ENCODE measurements around the gene COPS3. TPM values are rescaled to one million over a fixed set of nuclear protein-coding genes. Genes with fewer than 3 reads are reported as not detected.
"Not testable (repeated sequence)": the region's sequence is repeated elsewhere in the genome, so short reads cannot be mapped to it uniquely, and the experiment has no call there.

COPS3 gene
- total and polyA plus RNA-seq, 2 donors, result 56.6 to 105 TPM

DNA sequence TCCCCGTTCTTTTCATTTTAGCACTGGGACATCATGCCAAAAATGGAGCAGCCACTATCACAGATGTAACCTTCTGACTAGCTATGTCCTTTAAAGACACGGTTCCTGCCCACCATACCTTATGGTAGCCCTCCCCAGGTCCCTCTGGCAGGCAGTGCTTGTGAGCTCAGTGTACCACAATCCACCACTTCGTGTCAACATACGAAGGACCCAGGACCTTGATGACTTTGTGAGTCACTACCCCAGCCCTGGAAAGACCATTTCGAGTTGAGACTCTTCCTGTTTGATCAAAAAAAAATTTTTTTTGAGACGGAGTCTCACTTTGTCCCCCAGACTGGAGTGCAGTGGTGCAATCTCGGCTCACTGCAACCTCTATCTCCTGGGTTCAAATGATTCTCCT is 23.0 kb downstream of the COPS3 start:
- WGBS, result 97% methylated on average over 7 of the region's 7 CpGs
- DNase-seq (ENCODE audit: low read depth in 6 of 9, low spot score in 9 of 9), result no peak
- Histone ChIP-seq H3K36me3 (ENCODE audit: control insufficient read depth in 2 of 2, insufficient read depth in 2 of 2, low read length in 1 of 2) (peaks cover 53 to 80% of the 10 kb centered on the region in 2 donors), H3K4me3 (ENCODE audit: low read length in 2 of 2) (no peak overlapping the region), H3K9me3 (ENCODE audit: control insufficient read depth in 2 of 2, insufficient read depth in 1 of 2, low read length in 1 of 2) (no peaks in the 10 kb centered on the region), H3K27me3 (ENCODE audit: control insufficient read depth in 2 of 2, insufficient read depth in 1 of 2, low read length in 1 of 2) (no peaks in the 10 kb centered on the region), H3K27ac (ENCODE audit: low read depth in 1 of 2, low read length in 1 of 2) (no peak overlapping the region), H3K4me1 (ENCODE audit: control insufficient read depth in 2 of 2, insufficient read depth in 2 of 2, low read length in 2 of 2) (peaks cover 0 to 3% of the 10 kb centered on the region in 2 donors)

DNA sequence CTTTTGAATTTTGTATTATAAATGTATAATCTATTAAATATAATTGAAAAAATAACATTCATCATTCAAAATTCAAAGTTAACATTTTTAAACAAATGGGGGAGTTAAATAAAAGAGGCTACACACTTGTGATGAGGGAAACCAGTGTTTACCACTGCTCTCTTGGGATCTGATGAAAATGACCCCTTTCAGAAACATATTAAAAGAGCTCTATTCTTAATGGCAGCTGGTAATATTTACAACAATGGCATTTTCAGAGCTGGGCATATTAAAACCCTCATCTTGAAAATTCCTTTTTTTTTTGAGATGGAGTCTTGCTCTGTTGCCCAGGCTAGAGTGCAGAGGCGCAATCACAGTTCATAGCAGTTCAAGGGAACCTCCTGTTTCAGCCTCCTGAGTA is 24.7 kb downstream of the COPS3 start:
- no peak for DNase-seq (ENCODE audit: low read depth in 6 of 9, low spot score in 9 of 9)
- Histone ChIP-seq H3K27ac (ENCODE audit: low read depth in 1 of 2, low read length in 1 of 2) (no peak overlapping the region), H3K27me3 (ENCODE audit: control insufficient read depth in 2 of 2, insufficient read depth in 1 of 2, low read length in 1 of 2) (no peaks in the 10 kb centered on the region), H3K9me3 (ENCODE audit: control insufficient read depth in 2 of 2, insufficient read depth in 1 of 2, low read length in 1 of 2) (no peaks in the 10 kb centered on the region), H3K4me1 (ENCODE audit: control insufficient read depth in 2 of 2, insufficient read depth in 2 of 2, low read length in 2 of 2) (peaks cover 0 to 3% of the 10 kb centered on the region in 2 donors), H3K36me3 (ENCODE audit: control insufficient read depth in 2 of 2, insufficient read depth in 2 of 2, low read length in 1 of 2) (peaks cover 67 to 83% of the 10 kb centered on the region in 2 donors), H3K4me3 (ENCODE audit: low read length in 2 of 2) (no peak overlapping the region)
- WGBS, result 100% methylated on average over 1 of the region's 1 CpG

DNA sequence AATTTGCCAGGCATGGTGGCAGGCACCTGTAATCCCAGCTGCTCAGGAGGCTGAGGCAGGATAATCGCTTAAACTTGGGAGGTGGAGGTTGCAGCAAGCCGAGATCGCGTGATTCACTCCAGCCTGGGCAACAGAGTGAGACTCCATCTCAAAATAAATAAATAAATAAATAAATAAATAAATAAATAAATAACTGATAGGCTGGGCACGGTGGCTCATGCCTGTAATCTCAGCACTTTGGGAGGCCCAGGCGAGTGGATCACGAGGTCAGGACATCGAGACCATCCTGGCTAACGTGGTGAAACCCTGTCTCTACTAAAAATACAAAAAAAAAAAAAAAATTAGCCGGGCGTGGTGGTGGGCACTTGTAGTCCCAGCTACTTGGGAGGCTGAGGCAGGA is 25.4 kb downstream of the COPS3 start:
- peaks cover 64 to 79% of the 10 kb centered on the region in 2 donors for H3K36me3 ChIP-seq (ENCODE audit: control insufficient read depth in 2 of 2, insufficient read depth in 2 of 2, low read length in 1 of 2)
- H3K4me3 ChIP-seq (ENCODE audit: low read length in 2 of 2); H3K9me3 ChIP-seq (ENCODE audit: control insufficient read depth in 2 of 2, insufficient read depth in 1 of 2, low read length in 1 of 2); H3K27ac ChIP-seq (ENCODE audit: low read depth in 1 of 2, low read length in 1 of 2); H3K27me3 ChIP-seq (ENCODE audit: control insufficient read depth in 2 of 2, insufficient read depth in 1 of 2, low read length in 1 of 2); DNase-seq (ENCODE audit: low read depth in 6 of 9, low spot score in 9 of 9); H3K4me1 ChIP-seq (ENCODE audit: control insufficient read depth in 2 of 2, insufficient read depth in 2 of 2, low read length in 2 of 2): not testable (repeated sequence)
- 93% methylated on average over 11 of the region's 11 CpGs for WGBS

DNA sequence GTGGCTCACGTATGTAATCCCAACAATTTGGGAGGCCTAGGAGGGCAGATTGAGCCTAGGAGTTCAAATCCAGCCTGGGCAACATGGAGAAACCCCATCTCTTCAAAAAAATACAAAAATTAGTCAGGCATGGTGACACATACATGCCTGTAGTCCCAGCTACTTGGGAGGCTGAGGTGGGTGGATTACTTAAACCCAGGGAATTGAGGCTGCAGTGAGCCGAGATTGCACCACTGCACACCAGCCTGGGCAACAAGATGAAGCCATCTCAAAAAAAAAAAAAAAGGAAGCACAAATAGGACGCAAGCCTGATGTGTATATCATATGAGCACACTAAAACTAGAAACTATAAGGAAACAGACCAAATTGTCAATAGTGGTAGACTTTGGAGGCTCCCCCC is 27.0 kb downstream of the COPS3 start:
- no peaks in the 10 kb centered on the region for H3K9me3 ChIP-seq (ENCODE audit: control insufficient read depth in 2 of 2, insufficient read depth in 1 of 2, low read length in 1 of 2)
- no peak overlapping the region for H3K27ac ChIP-seq (ENCODE audit: low read depth in 1 of 2, low read length in 1 of 2)
- WGBS, result 97% methylated on average over 3 of the region's 3 CpGs
- peaks cover 0 to 3% of the 10 kb centered on the region in 2 donors for H3K4me1 ChIP-seq (ENCODE audit: control insufficient read depth in 2 of 2, insufficient read depth in 2 of 2, low read length in 2 of 2)
- H3K27me3 ChIP-seq (ENCODE audit: control insufficient read depth in 2 of 2, insufficient read depth in 1 of 2, low read length in 1 of 2), result no peaks in the 10 kb centered on the region
- H3K36me3 ChIP-seq (ENCODE audit: control insufficient read depth in 2 of 2, insufficient read depth in 2 of 2, low read length in 1 of 2), result peaks cover 57 to 78% of the 10 kb centered on the region in 2 donors
- no peak overlapping the region for H3K4me3 ChIP-seq (ENCODE audit: low read length in 2 of 2)
- no peak for DNase-seq (ENCODE audit: low read depth in 6 of 9, low spot score in 9 of 9)

DNA sequence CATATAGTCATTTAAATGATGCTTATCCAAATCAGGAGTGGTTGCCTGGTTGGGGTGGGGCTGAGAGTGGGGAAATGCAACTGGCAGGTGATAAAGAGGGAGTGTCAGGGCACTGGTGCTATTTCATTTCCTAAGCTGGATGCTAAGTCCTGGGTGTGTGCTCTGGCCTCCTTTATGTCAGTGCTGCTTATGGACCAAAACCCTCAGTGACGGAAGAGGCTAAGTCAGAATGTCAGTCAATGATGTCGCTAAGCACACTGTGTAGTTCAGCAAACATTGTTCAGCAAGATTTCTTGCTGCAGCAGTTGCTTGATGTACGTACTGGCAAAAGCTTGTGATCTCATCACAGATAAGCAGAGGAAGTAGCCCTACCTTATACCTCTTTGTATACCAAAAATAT is 27.6 kb downstream of the COPS3 start:
- Histone ChIP-seq H3K4me1 (ENCODE audit: control insufficient read depth in 2 of 2, insufficient read depth in 2 of 2, low read length in 2 of 2) (peaks cover 0 to 3% of the 10 kb centered on the region in 2 donors), H3K4me3 (ENCODE audit: low read length in 2 of 2) (no peak overlapping the region), H3K36me3 (ENCODE audit: control insufficient read depth in 2 of 2, insufficient read depth in 2 of 2, low read length in 1 of 2) (peaks cover 56 to 78% of the 10 kb centered on the region in 2 donors), H3K27ac (ENCODE audit: low read depth in 1 of 2, low read length in 1 of 2) (no peak overlapping the region), H3K9me3 (ENCODE audit: control insufficient read depth in 2 of 2, insufficient read depth in 1 of 2, low read length in 1 of 2) (no peaks in the 10 kb centered on the region), H3K27me3 (ENCODE audit: control insufficient read depth in 2 of 2, insufficient read depth in 1 of 2, low read length in 1 of 2) (no peaks in the 10 kb centered on the region)
- 94% methylated on average over 3 of the region's 3 CpGs for WGBS
- no peak for DNase-seq (ENCODE audit: low read depth in 6 of 9, low spot score in 9 of 9)

GRCh38 chr17:17252149-17252661 is 28.8 kb downstream of the COPS3 start:
- Histone ChIP-seq H3K4me1 (ENCODE audit: control insufficient read depth in 2 of 2, insufficient read depth in 2 of 2, low read length in 2 of 2) (peaks cover 0 to 3% of the 10 kb centered on the region in 2 donors), H3K36me3 (ENCODE audit: control insufficient read depth in 2 of 2, insufficient read depth in 2 of 2, low read length in 1 of 2) (peaks cover 61 to 81% of the 10 kb centered on the region in 2 donors), H3K27me3 (ENCODE audit: control insufficient read depth in 2 of 2, insufficient read depth in 1 of 2, low read length in 1 of 2) (no peaks in the 10 kb centered on the region), H3K4me3 (ENCODE audit: low read length in 2 of 2) (no peak overlapping the region), H3K27ac (ENCODE audit: low read depth in 1 of 2, low read length in 1 of 2) (no peak overlapping the region), H3K9me3 (ENCODE audit: control insufficient read depth in 2 of 2, insufficient read depth in 1 of 2, low read length in 1 of 2) (no peaks in the 10 kb centered on the region)
- DNase-seq (ENCODE audit: low read depth in 6 of 9, low spot score in 9 of 9), result no peak
- WGBS, result 91% methylated on average over 9 of the region's 9 CpGs

DNA sequence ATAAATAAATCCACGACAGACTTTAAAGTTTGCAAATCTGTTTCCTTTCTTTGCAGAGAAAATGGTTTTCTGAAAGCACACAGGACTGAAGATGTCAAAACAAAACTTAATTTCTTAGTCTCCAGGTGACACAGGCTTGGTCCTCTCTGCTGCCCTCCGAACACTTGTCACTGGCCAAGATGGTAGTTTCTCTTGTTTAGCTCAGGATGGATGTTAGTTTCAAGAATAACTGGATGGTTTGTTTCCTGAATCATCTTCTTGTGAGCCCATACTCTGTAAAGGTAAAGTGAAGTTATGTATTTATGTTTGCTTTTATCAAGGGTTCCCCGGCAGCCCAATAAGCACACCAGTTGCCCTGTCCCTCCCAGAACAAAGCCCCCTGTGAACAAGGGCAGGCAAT is 34.2 kb downstream of the COPS3 start:
- Histone ChIP-seq H3K9me3 (ENCODE audit: control insufficient read depth in 2 of 2, insufficient read depth in 1 of 2, low read length in 1 of 2) (no peaks in the 10 kb centered on the region), H3K4me3 (ENCODE audit: low read length in 2 of 2) (no peak overlapping the region), H3K27me3 (ENCODE audit: control insufficient read depth in 2 of 2, insufficient read depth in 1 of 2, low read length in 1 of 2) (no peaks in the 10 kb centered on the region), H3K27ac (ENCODE audit: low read depth in 1 of 2, low read length in 1 of 2) (no peak overlapping the region), H3K36me3 (ENCODE audit: control insufficient read depth in 2 of 2, insufficient read depth in 2 of 2, low read length in 1 of 2) (peaks cover 34 to 60% of the 10 kb centered on the region in 2 donors), H3K4me1 (ENCODE audit: control insufficient read depth in 2 of 2, insufficient read depth in 2 of 2, low read length in 2 of 2) (no peaks in the 10 kb centered on the region)
- 98% methylated on average over 3 of the region's 3 CpGs for WGBS
- DNase-seq (ENCODE audit: low read depth in 6 of 9, low spot score in 9 of 9), result no peak

DNA sequence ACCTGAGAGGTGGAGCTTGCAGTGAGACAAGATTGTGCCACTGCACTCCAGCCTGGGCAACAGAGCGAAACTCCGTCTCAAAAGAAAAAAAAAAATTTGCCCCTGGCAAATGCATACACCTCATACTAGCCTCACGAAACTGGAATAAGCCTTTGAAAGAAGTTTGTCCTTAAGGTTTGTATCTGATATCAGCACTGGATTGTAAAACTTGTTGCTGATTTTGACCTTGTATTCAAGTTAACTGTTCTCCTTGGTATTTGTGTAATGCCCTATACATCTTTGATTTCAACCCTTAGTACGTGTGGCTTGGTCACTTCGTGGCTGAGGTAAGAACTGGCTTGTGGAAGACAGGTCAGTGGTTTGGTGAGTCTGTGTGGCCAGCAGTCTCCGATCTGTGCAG is 37.9 kb downstream of the COPS3 start:
- WGBS, result 97% methylated on average over 6 of the region's 6 CpGs
- Histone ChIP-seq H3K27ac (ENCODE audit: low read depth in 1 of 2, low read length in 1 of 2) (no peak overlapping the region), H3K27me3 (ENCODE audit: control insufficient read depth in 2 of 2, insufficient read depth in 1 of 2, low read length in 1 of 2) (no peaks in the 10 kb centered on the region), H3K36me3 (ENCODE audit: control insufficient read depth in 2 of 2, insufficient read depth in 2 of 2, low read length in 1 of 2) (peaks cover 17 to 31% of the 10 kb centered on the region in 2 donors), H3K4me1 (ENCODE audit: control insufficient read depth in 2 of 2, insufficient read depth in 2 of 2, low read length in 2 of 2) (peaks cover 0 to 3% of the 10 kb centered on the region in 2 donors), H3K4me3 (ENCODE audit: low read length in 2 of 2) (no peak overlapping the region), H3K9me3 (ENCODE audit: control insufficient read depth in 2 of 2, insufficient read depth in 1 of 2, low read length in 1 of 2) (no peaks in the 10 kb centered on the region)
- DNase-seq (ENCODE audit: low read depth in 6 of 9, low spot score in 9 of 9), result no peak

GRCh38 chr17:17242246-17242645 is 38.8 kb downstream of the COPS3 start:
- Histone ChIP-seq H3K27ac (ENCODE audit: low read depth in 1 of 2, low read length in 1 of 2) (no peak overlapping the region), H3K9me3 (ENCODE audit: control insufficient read depth in 2 of 2, insufficient read depth in 1 of 2, low read length in 1 of 2) (no peaks in the 10 kb centered on the region), H3K4me3 (ENCODE audit: low read length in 2 of 2) (no peak overlapping the region), H3K4me1 (ENCODE audit: control insufficient read depth in 2 of 2, insufficient read depth in 2 of 2, low read length in 2 of 2) (peaks cover 0 to 6% of the 10 kb centered on the region in 2 donors), H3K36me3 (ENCODE audit: control insufficient read depth in 2 of 2, insufficient read depth in 2 of 2, low read length in 1 of 2) (peaks cover 10 to 22% of the 10 kb centered on the region in 2 donors), H3K27me3 (ENCODE audit: control insufficient read depth in 2 of 2, insufficient read depth in 1 of 2, low read length in 1 of 2) (no peaks in the 10 kb centered on the region)
- WGBS, result 97% methylated on average over 7 of the region's 7 CpGs
- DNase-seq (ENCODE audit: low read depth in 6 of 9, low spot score in 9 of 9), result no peak
